IPS-NIHi11 (cell line): ENCODE measurements around the gene TPRN.

Experiments
- DNase-seq: peaks from one replicate; pipeline ENCODE4 v3.0.0; 2012; ENCODE audit warnings: mixed read lengths, low spot score

TPRN gene

GRCh38 chr9:137189297-137190295 is 10.9 kb downstream of the TPRN start:
- DNase-seq, result no peak

GRCh38 chr9:137188490-137189296 is 11.8 kb downstream of the TPRN start, which contains the start of the genes ANAPC2 and SSNA1:
TSS of gene ANAPC2 (minus strand) at chr9:137188560. CDS start at chr9:137188532, 28 bp downstream.
TSS of gene SSNA1 (plus strand) at chr9:137188676. CDS start at chr9:137188727, 51 bp downstream.
- DNase-seq, result peak; percentile 94

DNA sequence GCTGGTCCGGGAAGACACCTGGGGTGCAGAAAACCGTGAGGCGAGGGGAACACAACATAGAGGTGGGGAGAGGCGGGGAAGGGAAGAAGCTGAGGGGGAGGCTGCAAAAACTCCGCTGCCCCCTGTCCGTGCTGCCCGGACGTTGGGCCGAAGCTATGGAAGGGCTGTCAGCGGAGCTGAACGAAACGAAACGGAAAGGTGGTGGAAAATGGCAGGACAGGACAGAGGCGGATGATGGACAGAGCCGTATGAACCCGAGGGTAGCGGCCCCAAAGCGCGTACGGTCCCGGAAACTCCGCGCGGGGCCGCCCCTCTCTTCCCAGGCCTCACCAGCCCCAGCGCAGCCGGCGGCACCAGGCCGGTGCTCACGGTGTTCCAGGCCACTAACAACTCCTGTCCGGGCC is 12.5 kb downstream of the TPRN start:
- DNase-seq, result no peak

DNA sequence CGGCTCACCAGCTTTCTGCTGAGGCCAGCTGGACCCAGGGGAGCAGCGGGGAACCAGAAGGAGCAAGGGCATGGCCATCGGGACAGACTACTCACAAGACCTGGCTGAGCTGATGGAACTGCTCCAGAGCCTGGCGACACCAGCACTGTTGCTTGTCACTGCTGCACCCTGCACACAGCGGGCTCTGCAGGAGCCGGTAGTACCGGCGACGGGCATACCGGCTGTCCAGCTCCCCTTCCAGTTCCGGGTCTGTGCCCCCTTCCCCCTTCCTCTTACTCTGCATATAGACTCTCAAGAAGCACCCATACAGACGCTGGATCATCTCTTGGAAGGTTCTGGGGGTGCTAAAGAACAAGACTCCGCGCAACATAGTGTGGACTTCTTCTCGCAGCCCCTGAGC is 13.2 kb downstream of the TPRN start:
- no peak for DNase-seq

DNA sequence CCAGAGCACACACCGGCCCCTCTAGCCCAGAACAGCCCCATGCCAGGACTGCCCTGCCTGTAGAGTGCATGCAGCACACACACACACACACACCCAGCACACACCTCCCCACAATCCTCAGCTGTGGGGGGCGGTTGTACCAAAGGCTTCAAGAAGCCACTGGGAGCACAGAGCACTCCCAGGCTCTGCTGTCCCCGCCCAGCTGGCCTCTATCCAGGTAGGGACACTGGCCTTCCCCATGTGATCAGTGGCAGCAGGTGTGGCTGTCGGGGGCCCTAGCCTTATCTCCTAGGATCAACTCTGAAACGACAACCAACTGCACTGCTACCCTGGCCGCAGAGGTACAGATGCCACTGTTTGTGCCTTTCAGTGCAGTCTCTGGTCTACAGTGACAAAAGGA is 14.2 kb downstream of the TPRN start:
- no peak for DNase-seq

DNA sequence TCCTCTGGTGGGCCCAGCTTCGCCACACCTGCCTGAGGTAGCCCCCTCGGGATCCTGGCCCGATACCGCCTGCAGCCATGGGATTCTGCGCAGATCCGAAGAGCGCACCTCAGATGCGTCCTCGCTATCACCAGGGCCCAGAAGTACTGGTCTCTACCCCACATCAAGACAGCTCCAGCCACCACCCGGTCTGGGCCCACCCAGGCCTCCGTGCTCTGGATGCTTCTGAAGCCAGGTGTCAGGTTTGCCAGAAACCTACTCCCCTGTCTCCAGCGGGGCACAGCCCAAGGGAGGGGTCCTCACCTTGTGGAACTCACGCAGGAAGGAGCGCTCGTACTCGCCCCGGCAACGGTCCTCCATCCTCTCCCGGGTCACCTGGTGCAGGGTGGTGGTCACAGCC is 14.6 kb downstream of the TPRN start:
- no peak for DNase-seq

- no peak for DNase-seq
Observed at GRCh38 chr9:137184881-137185660, 15.5 kb downstream of the TPRN start.

DNA sequence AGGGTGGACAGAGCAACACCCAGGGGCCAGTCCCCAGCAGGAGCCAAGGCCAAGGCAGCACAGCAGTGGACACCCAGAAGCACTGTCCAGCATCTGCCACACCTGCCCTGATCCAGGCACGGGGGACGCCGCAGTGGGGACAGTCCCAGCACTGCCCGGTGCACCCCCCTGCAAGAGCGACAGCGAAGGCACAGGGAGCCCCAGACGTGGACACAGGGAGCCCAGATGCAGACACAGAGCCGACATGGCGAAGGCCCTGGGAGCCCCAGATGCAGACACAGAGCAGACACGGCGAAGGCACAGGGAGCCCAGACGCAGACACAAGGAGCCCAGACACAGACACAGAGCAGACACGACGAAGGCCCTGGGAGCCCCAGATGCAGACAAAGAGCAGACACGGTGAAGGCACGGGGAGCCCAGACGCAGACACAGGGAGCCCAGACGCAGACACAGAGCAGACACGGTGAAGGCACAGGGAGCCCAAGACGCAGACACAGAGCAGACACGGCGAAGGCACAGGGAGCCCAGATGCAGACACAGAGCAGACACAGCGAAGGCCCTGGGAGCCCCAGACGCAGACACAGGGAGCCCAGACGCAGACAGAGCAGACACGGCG is 16.5 kb downstream of the TPRN start:
- no peak for DNase-seq

DNA sequence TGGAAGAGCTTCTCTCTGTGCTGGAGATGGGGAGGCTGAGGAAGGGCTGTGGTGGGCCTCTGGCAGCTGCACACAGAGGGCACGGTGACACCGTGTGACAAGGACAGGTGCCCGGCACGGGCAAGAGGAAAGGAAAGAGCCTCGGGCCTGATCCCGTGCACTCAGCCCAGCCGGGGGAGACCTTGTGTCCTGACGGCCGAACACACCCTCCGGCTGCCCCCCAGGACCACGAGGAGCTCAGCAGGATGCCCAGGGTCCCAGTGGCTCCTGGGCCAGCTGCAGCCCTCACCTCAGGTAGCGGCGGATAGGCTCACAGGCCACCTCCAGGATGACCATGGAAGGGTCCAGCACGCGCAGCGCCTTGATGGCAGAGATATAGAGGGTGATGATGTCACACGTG is 17.7 kb downstream of the TPRN start:
- no peak for DNase-seq

DNA sequence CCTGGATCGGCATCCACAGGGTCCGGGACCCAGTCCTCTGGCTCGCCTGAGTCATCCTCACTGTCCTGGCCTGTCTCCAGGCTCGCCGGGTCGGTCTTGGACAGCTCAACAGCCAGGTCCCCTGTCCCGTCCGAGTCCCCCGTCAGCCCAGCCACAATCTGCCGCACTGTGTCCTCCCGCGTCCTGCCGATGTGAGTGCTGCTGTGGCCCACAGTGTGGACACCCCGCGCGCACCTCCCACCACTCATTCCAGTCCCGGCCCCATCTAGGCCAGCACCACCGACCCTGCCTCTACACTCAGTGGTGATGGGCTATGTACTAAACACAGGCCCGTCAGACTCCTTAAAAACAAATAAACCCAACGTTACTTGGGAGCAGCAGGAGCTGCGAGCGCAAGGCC is 18.9 kb downstream of the TPRN start:
- DNase-seq, result no peak

DNA sequence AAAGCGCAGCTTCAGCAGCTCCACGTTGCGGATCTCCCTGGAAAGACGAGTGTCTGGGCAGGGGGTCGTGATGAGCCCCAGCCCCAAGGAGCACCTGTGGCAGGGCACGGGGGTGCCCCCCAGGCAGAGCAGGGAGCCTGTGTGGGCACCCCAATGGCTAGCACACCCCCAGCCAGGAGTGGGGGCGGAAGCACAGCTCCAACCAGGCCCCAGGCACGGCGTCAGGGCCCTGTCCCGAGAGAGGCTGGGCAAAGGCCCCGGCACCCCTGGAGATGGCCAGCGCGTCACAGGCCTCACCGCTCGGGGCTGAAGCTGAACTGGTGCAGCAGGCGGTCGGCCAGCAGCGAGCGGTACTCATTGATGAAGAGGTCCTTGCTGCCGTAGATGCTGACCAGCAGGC is 20.1 kb downstream of the TPRN start:
- DNase-seq, result no peak

- DNase-seq, result no peak
Observed at GRCh38 chr9:137179761-137180160, 20.8 kb downstream of the TPRN start.

GRCh38 chr9:137178939-137179630 is 21.5 kb downstream of the TPRN start:
- no peak for DNase-seq

GRCh38 chr9:137178201-137178938 is 22.2 kb downstream of the TPRN start:
- no peak for DNase-seq

GRCh38 chr9:137176302-137177182 is 24.0 kb downstream of the TPRN start:
- DNase-seq, result peak; percentile 79

DNA sequence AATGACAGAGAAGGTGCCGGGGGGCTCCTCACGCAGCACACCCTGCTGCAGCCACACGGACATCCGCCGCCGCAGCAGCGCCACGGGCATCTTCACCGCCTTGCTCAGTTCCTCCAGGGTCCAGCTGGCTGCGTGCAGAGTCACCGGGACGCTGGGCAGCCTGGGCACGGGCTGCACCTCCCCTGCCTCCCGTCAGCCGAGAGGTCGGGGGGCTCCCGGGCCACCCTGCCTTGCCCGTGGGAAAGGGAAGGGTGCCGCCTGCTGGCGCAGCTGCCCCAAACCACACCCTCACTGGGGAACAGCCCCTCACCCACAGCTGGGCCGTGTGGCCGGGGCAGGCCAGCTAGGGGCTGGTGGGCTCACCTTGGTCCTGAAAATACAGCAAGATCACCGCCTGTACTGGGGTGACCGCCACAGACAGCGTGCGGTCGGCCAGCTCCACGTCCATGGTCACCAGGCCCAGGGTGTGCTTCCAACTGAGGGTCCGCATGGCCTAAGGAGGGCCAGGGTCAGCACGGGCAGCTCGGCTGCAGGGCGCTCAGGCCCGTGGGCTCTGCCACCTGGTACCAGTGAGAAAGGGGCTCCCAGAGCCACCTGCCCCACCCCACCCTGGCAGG is 25.1 kb downstream of the TPRN start:
- DNase-seq, result peak; percentile 84

GRCh38 chr9:137174722-137175293 is 25.7 kb downstream of the TPRN start:
- DNase-seq, result peak; percentile 75
